Measurements from ENCODE around the gene PITPNC1. TPM values are rescaled to one million over a fixed set of nuclear protein-coding genes. Genes with fewer than 3 reads are reported as not detected.

PITPNC1 gene
- total RNA-seq, 1 donor from 2014 or later = 28.7 TPM

DNA sequence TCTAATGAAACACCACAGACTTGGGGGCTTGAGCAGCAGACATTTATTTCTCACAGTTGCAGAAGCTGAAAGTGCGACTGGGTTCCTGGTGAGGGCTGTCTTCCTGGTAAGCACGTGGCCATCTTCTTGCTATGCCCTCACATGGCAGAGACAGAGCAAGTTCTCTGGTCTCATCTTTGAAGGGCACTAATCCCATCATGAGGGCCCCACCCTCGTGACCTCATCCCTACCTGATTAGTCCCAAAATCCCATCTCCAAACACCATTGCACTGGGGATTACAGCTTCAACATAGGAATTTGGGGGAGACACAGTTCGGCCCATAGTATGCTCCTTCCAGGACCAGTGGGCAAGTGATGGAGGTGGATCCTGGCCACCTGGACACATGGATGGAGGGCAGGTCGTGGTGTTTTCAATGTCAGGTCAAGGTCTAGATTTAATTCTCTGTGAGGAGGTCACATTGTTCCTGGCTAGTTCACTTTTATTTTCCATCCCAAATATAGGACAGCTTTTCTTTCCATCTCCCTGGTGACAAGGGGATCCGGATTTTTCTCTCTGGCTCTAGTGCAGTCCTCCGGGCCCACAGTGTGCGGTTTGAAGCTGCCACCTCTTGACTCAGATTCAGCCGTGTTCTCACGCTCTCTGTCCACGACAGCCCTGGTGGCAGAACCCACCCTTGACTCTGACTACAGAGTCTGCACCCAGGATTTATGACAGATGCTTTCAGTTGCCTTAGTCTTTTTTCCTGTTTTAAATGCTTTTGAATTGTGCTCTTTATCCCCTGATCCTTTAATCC lies 180.2 kb downstream of the PITPNC1 start:
- H3K4me3 ChIP-seq (ENCODE audit: low read depth, low read length) = no peak overlapping the region
- DNase-seq (ENCODE audit: low read depth) (no peak), FAIRE-seq (no peak)
- TF ChIP-seq, protein P1, sequence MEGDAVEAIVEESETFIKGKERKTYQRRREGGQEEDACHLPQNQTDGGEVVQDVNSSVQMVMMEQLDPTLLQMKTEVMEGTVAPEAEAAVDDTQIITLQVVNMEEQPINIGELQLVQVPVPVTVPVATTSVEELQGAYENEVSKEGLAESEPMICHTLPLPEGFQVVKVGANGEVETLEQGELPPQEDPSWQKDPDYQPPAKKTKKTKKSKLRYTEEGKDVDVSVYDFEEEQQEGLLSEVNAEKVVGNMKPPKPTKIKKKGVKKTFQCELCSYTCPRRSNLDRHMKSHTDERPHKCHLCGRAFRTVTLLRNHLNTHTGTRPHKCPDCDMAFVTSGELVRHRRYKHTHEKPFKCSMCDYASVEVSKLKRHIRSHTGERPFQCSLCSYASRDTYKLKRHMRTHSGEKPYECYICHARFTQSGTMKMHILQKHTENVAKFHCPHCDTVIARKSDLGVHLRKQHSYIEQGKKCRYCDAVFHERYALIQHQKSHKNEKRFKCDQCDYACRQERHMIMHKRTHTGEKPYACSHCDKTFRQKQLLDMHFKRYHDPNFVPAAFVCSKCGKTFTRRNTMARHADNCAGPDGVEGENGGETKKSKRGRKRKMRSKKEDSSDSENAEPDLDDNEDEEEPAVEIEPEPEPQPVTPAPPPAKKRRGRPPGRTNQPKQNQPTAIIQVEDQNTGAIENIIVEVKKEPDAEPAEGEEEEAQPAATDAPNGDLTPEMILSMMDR (IDR thresholded peaks at IDR 0.05; ENCODE audit: insufficient read depth, low read length, severe bottlenecking) = no peak
- no peaks in the 10 kb centered on the region for H3K36me3 ChIP-seq (ENCODE audit: control insufficient read depth, insufficient read depth, low read length)
- H3K27me3 ChIP-seq (ENCODE audit: control insufficient read depth, insufficient read depth, low read length) = no peaks in the 10 kb centered on the region

DNA sequence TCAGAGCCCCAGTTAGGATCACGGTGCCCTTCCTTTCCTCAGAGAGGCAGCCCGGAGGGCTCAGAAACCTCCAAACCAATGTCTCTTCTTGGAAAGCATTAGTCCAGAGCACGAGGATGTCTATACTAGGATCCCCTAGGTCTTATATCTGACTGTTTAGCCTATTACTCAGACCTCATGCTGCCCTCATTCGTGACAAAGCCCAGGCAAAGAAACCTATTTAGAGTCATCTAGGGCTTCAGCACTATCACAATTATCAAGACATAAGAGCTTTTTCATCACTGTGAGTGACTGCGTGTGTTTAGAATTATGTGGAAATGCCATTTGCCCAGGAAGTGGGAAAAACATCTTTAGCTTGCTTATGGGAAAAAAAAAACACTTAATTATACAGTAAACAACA lies 180.8 kb downstream of the PITPNC1 start:
- H3K4me3 ChIP-seq (ENCODE audit: low read depth, low read length) = no peak overlapping the region
- DNase-seq (ENCODE audit: low read depth) (no peak), FAIRE-seq (no peak)
- no peaks in the 10 kb centered on the region for H3K36me3 ChIP-seq (ENCODE audit: control insufficient read depth, insufficient read depth, low read length)
- TF ChIP-seq, protein P1 (IDR thresholded peaks at IDR 0.05; ENCODE audit: insufficient read depth, low read length, severe bottlenecking) = no peak
- H3K27me3 ChIP-seq (ENCODE audit: control insufficient read depth, insufficient read depth, low read length) = no peaks in the 10 kb centered on the region

DNA sequence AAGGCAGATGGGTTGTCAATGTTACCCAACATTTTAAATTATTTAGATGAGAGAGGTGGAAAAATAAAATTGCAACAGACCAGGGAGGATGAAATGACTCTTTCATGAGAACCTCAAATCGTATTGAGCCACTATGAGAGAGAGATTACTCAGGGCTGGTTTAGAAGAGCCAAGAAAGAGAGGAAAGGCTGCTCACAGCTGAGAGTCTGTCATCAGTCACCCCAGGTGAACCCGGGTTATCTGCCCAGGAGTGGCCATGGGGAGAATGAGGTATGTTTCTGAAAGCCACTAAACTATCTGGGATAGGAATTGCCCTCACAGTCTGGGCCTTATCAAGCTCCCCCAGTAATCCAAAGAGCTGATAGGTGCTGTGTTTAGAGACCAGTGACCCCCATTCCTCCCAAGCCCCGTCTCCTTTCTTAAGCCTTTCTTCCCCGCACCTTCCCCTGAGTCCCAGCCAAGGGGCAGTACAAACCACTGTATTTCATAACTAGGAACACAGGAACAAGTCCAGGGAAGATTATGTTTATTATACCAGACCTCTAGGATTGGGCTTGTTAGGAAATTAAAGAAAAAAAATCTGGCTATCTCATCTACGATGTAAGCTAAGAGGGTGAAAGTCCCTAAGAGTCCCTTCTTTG lies 181.8 kb downstream of the PITPNC1 start:
- no peaks in the 10 kb centered on the region for H3K27me3 ChIP-seq (ENCODE audit: control insufficient read depth, insufficient read depth, low read length)
- H3K36me3 ChIP-seq (ENCODE audit: control insufficient read depth, insufficient read depth, low read length) = no peaks in the 10 kb centered on the region
- FAIRE-seq = no peak
- H3K4me3 ChIP-seq (ENCODE audit: low read depth, low read length) = no peak overlapping the region
- peak; percentile 26 for DNase-seq (ENCODE audit: low read depth)
- TF ChIP-seq, protein P1 (IDR thresholded peaks at IDR 0.05; ENCODE audit: insufficient read depth, low read length, severe bottlenecking) = no peak

DNA sequence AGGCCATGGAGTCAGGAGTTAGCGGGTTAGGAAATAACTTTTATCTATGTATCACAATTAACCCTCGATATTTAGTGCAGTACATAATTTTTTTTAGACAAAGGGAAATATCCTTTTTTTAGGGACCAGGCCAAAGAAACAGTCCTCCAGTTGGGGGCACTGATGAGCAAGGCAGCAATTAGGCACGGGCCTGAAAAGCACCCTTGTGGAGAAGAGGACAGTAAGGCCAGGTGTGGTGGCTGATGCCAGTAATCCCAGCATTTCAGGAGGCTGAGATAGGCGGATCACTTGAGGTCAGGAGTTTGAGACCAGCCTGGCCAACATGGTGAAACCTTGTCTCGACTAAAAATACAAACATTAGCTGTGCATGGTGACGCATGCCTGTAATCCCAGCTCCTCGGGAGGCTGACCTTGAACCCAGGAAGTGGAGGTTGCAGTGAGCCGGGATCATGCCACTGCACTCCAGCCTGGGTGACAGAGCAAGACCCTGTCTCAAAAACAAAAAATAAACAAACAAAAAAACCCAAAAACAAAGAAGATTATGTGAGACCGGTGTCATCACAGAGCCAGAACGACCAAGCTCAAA lies 182.4 kb downstream of the PITPNC1 start:
- Histone ChIP-seq H3K4me3 (ENCODE audit: low read depth, low read length) (no peak overlapping the region), H3K27me3 (ENCODE audit: control insufficient read depth, insufficient read depth, low read length) (no peaks in the 10 kb centered on the region), H3K36me3 (ENCODE audit: control insufficient read depth, insufficient read depth, low read length) (no peaks in the 10 kb centered on the region)
- TF ChIP-seq, protein P1 (IDR thresholded peaks at IDR 0.05; ENCODE audit: insufficient read depth, low read length, severe bottlenecking) = peak; percentile 45
- FAIRE-seq (no peak), DNase-seq (ENCODE audit: low read depth) (no peak)

DNA sequence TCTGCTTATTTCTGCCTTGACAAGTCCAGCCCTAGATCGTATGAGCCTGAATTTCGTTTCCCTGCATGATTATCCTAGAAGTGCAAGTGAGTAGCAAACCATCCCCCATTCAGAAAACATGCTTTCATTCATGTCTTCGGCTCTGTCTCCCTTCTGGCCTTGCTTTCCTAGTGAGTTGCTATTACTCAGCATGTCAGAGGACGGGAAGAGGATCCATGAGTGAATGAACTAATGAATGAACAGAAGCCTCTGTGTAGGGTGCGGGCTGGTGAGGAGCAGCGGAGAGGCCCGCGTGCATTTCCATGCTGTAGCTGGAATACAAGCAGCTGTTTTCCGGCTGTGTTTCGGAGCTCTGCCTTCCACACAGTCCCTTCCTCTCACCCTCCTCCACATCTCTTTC lies 184.9 kb downstream of the PITPNC1 start:
- H3K4me3 ChIP-seq (ENCODE audit: low read depth, low read length) = no peak overlapping the region
- H3K36me3 ChIP-seq (ENCODE audit: control insufficient read depth, insufficient read depth, low read length) = no peaks in the 10 kb centered on the region
- DNase-seq (ENCODE audit: low read depth) (no peak), FAIRE-seq (no peak)
- H3K27me3 ChIP-seq (ENCODE audit: control insufficient read depth, insufficient read depth, low read length) = no peaks in the 10 kb centered on the region
- TF ChIP-seq, protein P1 (IDR thresholded peaks at IDR 0.05; ENCODE audit: insufficient read depth, low read length, severe bottlenecking) = no peak
